HT-29 (cell line): ENCODE results near the gene ZKSCAN4. TPM values are rescaled to one million over a fixed set of nuclear protein-coding genes. Genes with fewer than 3 reads are reported as not detected.

Source experiments
- DNase-seq: peaks from one replicate; pipeline ENCODE4 v3.0.0-alpha.2; 2015; ENCODE audit warnings: low spot score
- total RNA-seq: library from RNA; depleted of rRNA; stranded (reverse); fragments of >200 nt; shearing (Covaris generic); gene quantifications from 2 replicates; pipeline ENCODE4 v1.2.3, GENCODE V29; 2014

ZKSCAN4 gene
- total RNA-seq, 1 experiment from 2014 or later: 1.0 TPM

DNA sequence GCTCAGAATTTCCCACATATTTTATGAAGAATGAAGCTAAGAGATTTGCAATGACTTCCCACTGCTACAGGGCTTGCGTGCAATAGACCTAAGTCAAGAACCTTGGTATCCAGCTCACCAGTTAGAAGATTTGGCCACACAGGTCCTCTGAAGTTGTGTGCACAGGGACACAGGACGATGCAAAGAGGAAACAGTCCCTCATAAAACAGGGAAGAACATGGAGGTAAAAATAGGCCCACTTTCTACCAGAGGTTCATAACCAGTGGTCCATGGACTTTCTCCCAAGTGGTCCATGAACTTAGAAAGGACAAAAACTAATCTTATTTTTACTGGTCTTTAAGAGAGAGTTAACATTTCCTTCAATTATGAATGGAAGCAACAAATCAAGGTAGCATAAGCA, 1.3 kb downstream of the ZKSCAN4 start:
- DNase-seq: no peak

DNA sequence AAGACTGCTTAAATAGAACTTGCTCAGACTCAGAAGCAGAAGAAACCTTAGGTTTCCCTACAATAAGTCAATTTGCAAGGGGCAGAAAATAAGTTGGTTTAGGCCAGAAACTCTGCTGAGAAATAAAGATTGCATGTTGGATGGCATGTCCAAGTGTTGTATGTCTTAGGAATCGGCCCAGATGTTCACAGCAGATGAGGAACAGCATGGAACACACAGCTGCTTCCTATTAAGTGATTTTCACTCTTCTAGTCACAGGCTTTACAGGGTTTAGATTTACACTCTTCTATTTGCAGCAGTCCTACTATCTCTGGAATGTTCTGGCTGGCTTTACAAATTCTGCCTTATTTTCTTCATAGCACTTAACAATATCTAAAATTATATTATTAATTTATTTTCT, 3.2 kb downstream of the ZKSCAN4 start:
- DNase-seq: no peak

DNA sequence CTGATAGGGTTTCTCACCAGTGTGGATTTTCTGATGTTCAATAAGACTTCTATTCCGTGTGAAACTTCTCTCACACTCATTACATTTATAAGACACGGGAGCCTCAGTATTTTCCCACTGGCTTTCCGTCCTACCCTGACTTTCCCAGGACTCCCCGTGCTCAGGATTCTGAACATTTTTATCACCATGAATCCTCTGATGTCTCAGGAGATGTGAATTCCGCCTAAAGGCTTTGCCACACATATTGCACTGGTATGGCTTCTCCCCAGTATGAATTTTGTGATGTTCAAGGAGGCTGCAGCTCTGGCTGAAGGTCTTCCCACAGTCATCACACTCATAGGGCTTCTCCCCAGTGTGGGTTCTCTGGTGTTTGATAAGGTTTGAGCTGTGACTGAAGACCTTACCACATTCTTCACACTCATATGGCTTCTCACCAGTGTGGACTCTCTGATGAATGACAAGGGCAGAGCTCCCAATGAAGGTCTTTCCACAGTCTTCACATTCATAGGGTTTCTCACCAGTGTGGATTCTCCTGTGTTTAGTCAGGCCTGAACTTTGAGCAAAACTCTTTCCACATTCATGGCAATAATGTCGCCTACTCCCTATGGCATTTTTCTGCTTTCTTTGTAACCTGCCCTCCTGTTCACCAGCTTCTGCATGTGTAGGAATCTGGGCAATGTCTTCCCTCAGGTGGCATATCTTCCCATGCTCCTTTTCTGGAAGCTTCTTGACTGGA, 6.7 kb downstream of the ZKSCAN4 start:
- no peak for DNase-seq

DNA sequence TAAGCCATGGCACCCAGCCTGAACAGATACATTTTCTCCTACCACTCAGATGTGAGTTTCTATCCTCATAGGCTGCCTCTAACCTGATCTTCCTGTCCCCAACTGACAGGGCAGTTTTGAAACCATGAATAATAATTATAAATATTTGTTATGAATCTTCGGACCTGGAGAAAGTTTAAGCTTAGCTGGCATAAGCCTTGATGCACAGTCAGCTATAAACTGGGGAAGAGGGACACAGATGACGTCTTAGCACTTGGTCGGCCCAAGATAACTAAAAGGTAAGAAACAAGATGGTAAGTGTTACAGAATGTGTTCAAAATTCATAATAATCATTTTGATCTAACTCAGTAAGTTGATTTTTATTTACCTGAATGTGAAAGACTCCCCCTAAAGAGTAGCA, 8.1 kb downstream of the ZKSCAN4 start:
- DNase-seq: no peak

DNA sequence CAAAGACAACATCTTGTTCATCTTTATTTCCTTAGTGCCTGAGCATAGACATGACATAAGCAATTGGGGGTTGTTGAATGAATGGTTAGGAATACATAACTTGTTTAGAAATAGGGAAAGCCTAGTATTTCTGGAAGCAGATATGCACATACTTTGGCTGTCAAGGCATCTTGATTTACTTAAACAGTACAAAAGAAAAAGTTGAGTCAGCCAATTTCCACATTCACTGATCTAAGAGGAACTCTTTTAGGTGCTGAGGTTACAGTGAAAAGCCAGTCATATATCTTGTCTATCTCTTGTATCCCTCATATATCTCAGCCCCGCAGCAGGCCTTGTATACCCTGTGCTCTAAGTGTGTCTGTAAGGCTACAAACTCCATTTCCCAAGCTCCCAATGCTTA, 11.6 kb downstream of the ZKSCAN4 start:
- DNase-seq: no peak

DNA sequence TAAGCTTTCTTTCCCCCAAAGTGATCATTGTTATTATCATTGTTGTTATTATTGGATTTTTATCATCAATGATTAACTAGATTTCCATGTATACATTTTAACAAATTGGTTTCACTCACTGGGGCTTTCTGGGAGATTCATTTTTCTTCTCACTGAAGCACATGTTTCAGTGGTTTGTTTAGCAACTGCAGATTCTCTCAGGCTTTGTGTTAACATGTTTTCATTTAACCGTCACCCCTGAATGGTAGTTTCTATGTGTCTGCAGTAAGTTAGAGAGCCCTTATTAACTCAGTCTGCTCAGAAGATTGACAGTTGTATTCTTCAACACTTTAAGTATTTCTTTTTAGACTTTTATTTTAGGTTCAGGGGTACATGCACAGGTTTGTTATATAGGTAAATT, 12.4 kb downstream of the ZKSCAN4 start:
- no peak for DNase-seq

DNA sequence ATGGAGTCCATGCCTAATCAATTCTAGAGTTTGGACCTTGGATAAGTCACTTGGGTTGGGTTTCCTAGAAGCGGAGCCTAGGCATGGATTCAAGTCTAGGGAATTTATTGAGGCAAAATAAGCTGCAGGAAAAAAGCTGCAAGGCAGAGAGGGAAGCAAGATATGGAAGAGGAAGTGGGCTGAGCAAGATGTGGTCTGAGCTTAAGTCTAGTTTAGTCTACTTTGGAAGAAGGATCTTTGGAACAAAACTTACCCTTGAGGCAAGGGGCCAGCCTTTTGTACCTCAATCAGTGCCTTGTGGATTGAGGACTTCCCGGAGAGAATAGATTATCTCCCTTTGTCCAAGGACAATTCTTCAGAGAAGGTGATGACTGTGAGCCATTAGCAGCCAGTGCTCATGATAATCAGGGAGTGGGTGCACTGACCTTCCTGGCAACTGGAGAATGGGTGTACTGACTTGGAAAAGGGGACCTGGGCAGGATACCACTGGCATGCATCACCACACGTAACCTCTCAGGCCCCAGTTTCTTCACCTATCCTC, 16.1 kb downstream of the ZKSCAN4 start:
- DNase-seq: no peak

DNA sequence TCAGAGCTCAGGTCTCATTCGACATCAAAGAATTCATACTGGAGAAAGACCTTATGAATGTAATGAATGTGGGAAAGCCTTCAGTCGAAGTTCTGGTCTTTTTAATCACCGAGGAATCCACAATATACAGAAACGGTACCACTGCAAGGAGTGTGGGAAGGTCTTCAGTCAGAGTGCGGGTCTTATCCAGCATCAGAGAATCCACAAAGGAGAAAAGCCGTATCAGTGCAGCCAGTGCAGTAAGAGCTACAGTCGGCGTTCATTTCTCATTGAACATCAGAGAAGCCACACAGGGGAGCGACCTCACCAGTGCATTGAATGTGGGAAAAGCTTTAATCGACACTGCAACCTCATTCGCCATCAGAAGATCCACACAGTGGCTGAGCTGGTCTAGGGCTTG, 19.3 kb downstream of the ZKSCAN4 start:
- no peak for DNase-seq

DNA sequence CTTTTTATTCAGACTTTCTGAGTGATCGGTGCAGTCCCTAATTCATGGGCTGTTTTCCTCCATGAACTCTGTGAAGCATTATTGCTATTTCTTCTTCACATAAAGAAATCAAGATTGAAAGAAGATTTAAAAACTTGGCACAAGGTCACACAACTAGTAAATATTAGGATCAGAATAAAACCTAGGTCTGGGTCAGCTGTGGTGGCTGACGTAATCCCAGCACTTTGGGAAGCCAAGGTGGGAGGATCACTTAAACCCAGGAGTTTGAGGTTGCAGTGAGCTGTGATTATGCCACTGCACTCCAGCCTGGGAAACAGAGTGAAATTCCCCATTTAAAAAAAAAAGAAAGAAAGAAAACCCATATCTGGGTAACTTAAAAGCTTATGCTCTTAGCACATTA, 25.6 kb downstream of the ZKSCAN4 start:
- DNase-seq: no peak

DNA sequence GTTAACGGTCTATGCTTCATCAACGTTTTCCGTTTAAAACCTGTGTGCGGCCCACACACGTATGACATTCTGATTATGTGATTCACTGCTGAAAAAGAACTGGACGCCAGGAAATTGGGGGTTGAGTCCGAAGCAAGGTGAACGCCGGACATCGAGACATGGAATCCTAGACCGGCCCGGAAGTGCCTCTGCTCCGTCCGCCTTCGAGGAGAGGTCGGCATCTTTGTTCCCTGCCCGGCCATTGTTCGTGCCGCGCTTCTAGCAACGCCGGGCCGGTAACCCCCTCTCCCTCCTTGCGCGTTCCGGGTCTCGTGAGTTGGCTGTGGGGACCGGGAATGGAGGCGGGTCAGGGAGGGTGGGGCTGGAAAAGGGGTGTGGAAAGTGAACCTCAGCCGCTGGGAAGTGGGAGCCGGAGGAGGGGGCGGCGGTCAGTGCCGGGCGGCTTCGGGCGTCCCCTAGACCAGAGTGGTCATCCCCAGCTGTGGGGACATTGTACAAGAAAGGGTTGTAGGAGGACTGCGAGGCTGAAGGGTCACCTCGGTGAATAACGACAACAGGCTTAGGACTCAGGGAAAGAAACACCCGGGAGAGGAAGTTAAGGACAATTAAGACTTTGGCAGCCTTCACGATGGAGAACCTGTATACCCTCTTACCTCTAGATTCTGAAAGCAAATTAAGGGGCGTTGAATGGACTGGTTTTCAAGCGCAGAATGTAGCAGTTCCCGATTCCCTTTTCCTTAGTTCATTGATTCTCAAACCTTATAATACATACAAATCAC, 26.8 kb downstream of the ZKSCAN4 start, which contains the start of gene ZSCAN9:
Gene ZSCAN9 (plus strand): TSS at position 220 of the 779 bp plus-strand sequence. CDS start 1,810 bp downstream, outside the sequence.
- DNase-seq: peak; percentile 88

DNA sequence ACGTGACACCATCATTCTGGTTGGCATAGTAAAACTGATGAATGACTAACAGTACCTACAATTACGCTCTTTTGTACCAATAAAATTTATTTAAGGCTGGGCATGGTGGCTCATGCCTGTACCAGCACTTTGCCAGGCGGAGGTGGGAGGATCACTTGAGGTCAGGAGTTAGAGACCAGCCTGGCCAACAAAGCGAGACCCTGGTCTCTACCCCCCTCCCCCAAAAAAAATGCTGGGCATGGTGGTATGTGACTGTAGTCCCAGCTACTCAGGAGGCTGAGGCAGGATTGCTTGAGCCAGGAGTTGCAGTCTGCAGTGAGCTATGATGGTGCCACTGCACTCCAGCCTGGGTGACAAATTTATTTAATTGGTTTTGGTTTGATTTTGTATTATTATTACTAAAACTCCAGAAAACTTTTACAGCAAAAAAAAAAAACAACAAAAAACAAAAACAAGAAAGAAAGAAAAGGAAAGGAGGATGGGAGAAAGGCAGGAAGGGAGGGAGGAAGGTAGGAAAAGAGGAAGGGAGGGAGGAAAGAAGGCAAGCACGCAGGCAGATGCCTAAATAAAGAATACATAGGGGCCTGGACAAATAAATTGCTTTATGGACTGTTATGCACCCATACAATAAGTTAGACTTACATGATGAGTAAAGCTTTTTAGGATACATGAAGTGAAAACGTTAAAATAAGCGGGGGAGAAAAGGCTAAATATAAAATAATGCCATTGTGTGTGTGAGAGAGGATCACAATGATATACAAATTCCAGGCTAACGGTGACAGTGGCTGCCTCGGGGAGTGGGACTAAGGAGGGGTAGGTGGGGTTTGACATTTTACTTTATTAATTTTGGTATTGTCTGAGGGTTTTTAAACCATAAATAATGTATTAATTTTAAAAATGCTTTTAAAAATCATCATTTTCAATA, 27.7 kb downstream of the ZKSCAN4 start:
- no peak for DNase-seq

DNA sequence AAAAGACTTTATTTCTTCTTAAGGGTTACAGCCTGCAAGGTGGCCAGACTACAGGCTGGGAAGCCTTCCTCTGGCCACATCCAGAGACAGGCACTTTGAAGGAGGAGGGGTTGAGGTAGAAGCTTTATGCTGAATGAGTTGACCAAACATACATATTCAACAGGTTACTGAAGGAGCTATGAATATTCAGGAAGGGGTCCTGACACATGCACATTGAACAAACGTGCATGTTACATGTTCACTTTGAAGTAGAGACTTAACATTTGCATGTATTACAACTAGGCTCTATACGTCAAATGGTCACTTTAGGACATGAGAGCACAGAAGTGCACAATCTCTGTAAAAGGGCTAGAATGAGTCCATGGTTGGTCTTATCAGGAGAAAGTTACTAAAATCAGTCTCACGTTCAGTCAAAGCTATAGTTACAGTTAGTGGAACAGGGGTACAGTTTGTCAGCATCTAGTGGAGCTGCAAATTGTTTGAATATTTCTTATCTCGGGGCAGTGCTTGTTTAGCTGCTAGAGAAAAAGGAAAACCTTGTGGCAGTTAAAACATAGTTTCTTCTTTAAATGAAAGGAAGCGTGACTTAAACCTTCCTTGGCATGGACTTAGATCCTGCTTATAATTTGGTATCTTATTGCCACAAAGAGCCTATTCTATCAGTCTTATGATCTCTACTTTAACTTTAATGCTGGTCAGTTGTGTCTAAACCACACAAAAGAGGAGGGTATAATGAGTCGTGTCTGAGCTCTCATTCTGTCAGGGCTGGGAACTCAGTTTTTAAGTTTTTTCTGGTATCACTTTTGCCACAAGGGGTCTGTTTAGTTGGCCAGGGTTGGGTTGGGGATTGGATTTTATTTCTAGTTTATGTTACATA, 31.6 kb downstream of the ZKSCAN4 start:
- no peak for DNase-seq

DNA sequence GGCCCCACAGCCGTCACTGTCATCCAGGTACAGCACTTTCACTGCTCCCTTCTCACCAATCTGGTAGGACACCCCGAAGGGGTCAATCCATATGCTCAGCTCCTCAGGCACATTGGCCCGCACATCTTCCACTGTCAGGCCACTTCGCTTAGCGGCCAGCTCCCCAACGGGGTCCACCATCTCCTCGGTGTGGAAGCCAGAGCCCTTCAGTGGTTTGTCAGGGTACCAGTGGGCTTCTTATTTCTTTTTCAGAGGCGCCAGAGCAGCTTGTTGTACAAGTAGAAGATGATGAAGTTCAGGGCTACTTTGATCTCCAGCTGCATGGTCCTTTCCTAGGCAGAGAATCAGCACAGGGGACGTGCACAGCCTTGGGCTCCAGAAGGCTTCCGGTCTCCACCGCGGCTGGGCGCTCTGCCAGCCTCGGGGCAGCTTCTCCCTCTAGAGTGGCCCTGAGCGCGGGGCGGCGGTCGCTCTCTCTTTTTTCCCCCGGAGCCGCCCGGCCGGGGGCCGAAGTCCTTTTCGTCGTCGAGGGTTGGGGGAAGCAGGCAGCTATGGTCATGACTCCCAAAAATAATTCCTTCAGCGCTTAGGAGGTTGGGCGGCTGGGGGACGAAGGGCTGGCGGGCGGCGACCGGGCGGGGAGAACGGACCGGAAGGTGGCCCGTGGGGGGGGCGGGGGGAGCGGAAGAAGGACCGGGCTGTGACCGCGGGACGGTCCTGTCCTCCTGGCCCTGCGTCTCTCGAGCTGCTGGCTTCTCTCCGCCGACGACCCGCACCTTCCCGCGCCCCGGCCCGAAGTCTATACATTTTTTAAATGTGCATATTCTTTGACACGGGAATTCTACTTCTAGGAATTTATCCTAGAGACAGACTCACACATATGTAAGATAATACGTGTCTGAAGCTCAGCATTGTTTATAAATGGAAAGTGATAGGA, 33.5 kb downstream of the ZKSCAN4 start:
- DNase-seq: peak; percentile 77

DNA sequence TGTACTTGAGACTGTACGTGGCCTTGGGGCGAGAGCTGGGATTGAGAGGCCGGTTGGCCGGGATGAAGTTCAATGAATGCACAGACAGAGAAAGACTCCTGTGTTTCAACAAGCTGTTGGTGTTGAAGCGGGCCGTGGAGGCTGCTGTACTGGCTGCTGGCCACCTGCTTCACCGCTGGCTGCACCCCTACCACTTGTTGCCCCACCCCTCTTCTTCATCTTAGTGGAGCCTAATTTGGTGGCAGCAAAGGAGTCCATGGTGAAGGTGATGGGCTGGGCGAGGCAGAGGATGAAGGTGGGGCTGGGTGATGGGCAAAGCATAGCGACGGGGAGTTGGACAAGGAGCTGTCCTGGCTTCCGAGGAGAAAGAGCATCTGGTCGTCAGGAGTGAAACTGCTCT, 34.2 kb downstream of the ZKSCAN4 start:
- DNase-seq: no peak

DNA sequence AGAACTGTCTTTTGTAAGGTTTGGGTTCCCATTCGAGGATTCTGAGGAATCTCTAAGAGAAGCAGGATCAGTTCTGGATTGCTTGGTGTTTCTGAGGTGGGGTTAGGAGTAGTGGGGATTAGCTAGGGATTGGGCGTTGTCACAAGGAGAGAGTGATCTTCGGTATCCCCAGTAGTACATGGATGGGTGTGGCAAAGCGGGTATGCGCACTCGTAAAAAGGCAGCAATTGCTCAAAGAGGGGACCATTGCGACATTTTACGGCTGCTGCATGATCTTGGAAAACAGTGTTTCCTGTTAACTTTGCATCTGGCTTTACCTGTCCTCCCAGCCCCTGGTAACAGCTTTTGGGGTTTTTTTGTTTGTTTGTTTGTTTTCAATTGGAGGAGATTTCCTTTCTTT, 36.6 kb downstream of the ZKSCAN4 start:
- no peak for DNase-seq

DNA sequence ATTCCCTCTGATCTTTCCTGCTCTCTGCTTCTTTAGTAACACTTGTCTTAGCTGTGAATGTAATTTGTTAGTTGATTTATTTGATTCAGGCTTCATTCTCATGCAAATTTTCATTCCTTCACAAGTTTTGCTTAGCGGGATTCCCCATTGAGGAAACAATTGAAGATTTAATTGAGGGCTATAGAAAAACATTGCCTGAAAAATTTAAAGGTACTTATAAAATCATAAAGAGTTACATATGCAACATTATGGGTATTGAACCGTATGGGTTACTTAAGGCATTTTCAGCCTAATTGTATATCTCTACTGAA, 38.9 kb downstream of the ZKSCAN4 start:
- no peak for DNase-seq

DNA sequence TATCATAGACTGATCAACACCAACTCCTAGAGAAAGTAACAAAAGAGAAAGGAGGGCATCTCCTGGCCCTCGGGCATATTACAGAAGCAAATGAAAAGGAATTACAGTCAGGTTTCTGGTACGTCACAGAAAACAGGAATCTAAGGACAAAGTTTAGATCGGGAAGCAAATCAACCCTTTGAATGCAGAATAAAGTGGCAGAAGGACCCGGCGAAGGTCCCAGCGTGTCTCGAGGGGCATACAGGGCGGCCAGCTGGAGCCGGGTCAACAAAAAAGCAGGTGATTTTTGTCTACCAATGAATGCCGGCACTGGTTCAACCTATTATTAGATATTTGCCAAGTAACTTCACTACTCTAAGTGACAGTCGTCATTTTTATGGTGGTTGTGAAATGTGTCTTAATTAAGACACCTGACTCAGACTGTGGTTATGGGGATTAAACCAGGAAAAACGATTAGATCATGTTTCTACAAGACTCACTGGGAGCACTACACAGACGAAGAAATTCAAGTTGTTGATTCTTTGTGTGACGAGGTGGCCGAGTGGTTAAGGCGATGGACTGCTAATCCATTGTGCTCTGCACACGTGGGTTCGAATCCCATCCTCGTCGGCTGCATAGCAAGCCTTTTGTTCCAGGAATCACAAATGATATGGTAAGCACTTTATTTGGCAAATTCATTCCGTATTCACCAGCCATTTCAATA, 39.4 kb downstream of the ZKSCAN4 start:
- DNase-seq: peak; percentile 96

DNA sequence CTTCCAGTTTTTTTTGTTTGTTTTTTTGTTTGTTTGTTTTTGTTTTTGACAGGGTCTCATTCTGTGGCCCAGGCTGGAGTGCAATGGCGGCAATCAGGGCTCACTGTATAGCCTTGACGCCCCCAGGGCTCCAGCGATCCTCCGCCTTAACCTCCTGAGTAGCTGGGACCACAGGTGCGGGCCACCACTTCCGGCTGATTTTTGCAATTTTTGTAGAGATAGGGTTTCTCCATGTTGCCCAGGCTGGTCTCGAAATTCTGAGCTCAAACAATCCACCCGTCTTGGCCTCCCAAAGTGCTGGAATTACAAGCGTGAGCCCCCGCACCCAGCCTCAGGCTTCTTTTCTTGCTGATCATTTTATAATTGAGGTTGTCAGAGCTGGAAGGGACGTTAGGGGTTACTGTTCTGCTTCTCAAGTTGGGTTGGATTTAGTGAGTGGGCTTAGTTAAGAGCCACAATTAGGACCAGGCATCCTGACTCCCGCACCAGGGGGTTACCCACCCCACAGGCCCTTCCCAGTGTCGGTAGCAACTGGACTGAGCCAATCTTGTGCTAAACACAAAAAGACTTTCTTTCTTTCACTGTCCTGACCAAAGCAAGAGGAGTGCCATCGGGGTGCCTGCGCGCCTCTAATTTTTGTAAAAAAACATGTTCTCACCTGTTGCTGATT, 40.1 kb downstream of the ZKSCAN4 start:
- no peak for DNase-seq
